GM19455 (cell line): ENCODE results near the gene CADPS2.

Source experiments
- ATAC-seq: cut with Tn5 transposase; IDR thresholded peaks from one replicate; pipeline ENCODE4 v1.9.1; 2021; ENCODE audit not compliant: unreplicated experiment

Gene CADPS2

GRCh38 chr7:122770686-122771335, 115.4 kb downstream of the CADPS2 start:
- no peak for ATAC-seq

DNA sequence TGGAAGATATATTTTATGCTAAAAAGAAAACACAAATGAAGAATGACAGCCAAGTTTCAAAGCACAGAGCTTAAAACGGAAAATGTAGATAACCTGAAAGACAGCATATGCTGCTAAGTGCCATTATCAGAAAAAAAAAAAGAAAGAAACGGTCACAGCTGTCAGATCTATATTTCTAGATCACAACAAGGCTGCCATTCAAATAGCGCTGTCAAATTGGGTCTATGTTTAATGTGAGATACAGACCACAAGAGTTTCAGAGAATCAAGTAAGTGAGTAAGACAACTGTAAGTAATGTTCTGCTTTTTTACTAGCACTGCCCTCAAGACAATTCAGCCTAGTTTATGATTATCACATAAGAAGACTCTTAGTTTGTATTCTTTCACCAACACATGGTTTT, 117.4 kb downstream of the CADPS2 start:
- no peak for ATAC-seq

GRCh38 chr7:122767339-122767738, 118.9 kb downstream of the CADPS2 start:
- ATAC-seq: no peak

- no peak for ATAC-seq
Measured at GRCh38 chr7:122766593-122766992, 119.7 kb downstream of the CADPS2 start.

DNA sequence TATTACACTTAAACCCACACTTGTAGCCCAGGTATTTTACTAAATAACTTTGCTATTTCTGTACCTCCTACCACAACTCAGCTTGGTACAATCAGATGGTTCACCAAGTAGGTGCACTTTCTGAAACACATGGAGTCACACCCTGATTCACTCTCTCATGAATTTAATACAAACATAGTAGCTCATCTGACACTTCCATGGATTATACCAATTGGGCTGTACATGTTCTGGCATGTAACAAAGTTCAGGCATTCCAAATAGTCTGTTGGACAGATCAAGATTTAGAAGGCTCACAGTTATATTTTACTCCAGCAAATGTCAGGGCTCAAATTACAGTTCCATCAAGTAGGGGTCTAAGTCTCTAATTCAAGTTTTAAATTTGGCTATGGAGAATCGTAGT, 121.4 kb downstream of the CADPS2 start:
- no peak for ATAC-seq

GRCh38 chr7:122764020-122764419, 122.2 kb downstream of the CADPS2 start:
- ATAC-seq: no peak

- no peak for ATAC-seq
Measured at GRCh38 chr7:122762071-122762470, 124.2 kb downstream of the CADPS2 start.

- no peak for ATAC-seq
Measured at GRCh38 chr7:122758501-122758900, 127.8 kb downstream of the CADPS2 start.

GRCh38 chr7:122756860-122757259, 129.4 kb downstream of the CADPS2 start:
- no peak for ATAC-seq

DNA sequence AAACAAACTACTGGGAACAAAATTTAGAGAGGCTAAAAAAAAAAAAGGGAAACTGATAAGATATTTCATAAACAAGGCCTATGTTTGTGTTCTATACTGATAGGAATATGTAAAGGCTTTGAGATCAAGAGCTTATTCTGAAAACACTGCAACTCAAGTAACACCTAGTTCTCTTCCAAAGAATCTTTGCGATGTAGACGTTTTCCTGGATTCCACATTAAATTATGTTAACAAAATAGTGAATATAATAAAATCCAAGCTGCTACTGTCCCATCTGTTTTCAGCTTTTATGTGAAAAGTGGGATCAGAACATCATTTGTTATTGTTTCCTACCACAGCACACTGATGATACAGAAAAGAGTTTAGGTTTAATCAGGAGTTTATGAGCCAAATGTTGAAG, 130.6 kb downstream of the CADPS2 start:
- ATAC-seq: no peak

- ATAC-seq: no peak
Measured at GRCh38 chr7:122752583-122752982, 133.7 kb downstream of the CADPS2 start.

DNA sequence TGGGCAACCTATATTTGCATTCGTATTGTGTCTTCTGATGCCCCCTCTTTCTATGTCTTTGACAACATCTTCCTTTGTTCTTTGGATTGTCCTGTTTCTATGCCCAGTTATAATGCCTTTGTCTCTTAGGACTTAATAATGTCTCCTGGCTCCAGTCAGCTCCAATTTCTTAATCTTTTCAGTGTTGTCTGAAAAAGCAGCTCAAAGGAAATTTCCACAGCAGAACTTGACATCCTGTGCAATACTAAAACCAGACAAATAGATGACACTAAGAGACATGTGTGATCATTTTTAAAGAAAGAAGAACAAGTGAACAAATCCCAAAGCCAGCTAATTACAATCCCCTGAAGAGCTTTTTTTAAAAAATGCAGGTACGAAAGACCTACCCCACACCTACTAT, 135.9 kb downstream of the CADPS2 start:
- ATAC-seq: no peak

DNA sequence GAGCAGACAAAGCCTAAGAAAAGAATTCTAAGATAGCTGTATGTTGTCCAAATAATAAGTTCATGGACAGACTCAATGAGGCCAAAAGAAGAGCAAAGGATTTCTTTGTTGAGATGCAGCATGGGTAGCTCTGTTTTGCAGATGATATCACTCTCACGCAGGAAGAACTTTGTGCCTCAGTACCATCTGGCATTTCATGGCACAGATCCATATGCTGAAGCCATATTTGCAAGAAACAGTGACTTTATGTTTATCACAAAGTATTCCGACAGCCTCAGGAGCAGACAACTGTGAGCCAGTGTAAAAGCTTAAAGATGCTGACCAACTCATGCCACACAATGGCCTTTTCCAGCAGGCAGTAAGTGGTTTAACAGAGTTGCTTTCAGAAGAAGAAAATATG, 138.1 kb downstream of the CADPS2 start:
- no peak for ATAC-seq

GRCh38 chr7:122746948-122747347, 139.3 kb downstream of the CADPS2 start:
- no peak for ATAC-seq

DNA sequence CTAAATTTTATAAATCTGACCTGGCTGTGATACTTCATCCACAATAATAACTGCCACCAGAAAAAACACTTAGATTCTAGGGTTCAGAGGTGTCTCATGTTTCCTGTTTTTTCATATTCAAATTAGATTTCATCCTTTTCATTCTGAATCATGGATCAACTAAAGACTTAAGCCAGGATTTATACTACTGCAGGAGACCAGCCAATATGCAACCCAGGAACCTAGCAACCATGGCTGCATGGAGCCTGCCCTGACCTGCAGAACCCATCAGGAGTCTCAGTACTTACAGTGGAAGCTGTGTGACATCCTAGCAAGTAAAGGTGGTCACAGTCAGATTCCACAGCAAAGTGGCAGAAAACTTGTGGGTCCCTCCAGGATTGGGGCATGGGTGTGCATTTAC, 143.0 kb downstream of the CADPS2 start:
- ATAC-seq: no peak

- ATAC-seq: no peak
Measured at GRCh38 chr7:122738947-122739346, 147.3 kb downstream of the CADPS2 start.

DNA sequence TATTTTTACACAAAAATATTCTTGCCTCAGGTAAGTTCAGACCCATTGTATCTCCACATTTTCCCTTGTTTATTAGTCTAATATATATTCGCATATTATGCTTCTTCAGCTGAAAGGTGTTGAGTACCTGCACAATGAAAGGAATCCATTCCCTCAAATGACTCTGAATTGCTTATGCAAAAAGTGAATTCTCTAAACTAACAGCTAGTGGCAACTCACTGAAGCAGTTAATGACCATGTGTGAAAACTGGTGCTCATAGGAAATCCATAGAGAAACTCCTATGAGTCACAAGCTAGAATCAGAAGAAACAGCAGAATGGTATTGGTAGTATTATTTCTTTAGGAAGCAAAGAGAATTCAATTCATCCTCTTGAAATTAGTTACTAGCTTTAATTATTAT, 150.1 kb downstream of the CADPS2 start:
- no peak for ATAC-seq

DNA sequence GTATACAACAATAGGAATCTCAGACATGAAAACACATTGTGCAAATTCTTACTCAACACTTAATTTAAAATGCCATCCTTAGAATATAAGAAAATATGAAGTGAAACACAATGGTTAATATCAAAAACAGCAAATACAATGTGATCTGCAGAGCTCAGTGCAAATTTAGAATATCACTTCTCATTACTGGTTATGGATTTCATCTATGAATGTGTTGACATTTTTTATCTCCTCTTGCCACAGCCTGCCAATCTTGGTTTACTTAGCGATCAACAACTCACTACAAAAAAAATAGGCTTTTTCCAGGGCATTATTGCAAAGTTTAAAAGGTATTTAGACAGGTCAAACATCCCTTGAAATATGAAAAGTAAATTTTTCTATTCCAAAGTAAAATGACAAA, 158.5 kb downstream of the CADPS2 start:
- no peak for ATAC-seq

- ATAC-seq: no peak
Measured at GRCh38 chr7:122727354-122727753, 158.9 kb downstream of the CADPS2 start.

- ATAC-seq: no peak
Measured at GRCh38 chr7:122726881-122727280, 159.4 kb downstream of the CADPS2 start.

GRCh38 chr7:122724366-122724765, 161.9 kb downstream of the CADPS2 start:
- ATAC-seq: no peak

DNA sequence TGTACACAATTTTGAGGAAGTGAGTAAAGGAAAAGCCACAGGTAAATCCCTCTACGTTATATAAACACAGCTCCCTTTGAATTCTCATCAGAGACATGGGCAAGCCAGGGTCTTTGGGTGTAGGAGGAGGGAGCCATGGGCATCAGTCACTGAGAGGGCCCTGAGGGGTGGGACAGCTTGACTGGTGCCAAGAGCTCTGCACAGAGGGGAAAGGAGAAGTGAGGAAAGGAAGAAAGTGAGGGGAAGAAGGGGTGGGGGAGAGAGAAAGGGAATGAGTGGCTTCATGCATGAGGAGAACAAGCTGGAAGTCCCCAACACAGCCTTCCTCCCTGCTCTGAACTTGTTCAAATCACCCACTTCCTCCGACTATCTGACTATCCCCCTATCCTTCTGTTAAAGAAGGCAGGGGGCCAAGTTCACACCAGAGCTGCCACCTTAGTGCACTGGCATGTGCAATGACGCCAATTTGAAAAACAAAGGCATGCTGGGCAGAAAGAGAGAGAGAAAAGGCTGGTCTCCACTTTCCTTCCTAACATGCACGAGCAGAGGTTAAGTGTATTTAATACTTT, 167.2 kb downstream of the CADPS2 start:
- ATAC-seq: no peak
